Activated CD8-positive, alpha-beta memory T cell treated with anti-CD3 and anti-CD28 coated beads, Interleukin-2, amount 50 U/mL, for 24 hours (primary cell): Measurements from ENCODE around the gene KCNQ2.
"Not testable (repeated sequence)": the region's sequence is repeated elsewhere in the genome, so short reads cannot be mapped to it uniquely, and the experiment has no call there.

ENCODE experiments used
- DNase-seq: peaks from one replicate; pipeline ENCODE4 v3.0.0-alpha.2; 2020; ENCODE audit errors: extremely low read depth

KCNQ2 gene

DNA sequence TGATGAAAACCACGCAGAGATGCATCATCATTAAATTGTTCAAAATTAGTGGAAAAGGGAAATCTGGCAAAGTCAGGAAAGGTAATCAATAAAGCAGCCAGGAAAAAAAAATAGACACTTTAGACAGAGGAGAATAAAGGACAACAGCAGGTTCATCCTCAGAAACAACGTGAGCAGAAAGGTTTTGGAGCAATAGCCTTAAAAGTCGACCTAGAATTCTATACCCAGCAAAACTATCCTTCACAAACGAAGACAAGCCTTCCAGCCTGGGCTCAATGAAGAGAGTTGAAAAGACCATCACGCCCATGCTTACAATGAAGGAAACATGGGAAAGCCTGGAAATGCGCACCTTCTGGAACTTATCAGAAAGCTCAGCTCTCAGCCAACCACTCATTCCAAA lies 86.6 kb downstream of the KCNQ2 start:
- DNase-seq = no peak

DNA sequence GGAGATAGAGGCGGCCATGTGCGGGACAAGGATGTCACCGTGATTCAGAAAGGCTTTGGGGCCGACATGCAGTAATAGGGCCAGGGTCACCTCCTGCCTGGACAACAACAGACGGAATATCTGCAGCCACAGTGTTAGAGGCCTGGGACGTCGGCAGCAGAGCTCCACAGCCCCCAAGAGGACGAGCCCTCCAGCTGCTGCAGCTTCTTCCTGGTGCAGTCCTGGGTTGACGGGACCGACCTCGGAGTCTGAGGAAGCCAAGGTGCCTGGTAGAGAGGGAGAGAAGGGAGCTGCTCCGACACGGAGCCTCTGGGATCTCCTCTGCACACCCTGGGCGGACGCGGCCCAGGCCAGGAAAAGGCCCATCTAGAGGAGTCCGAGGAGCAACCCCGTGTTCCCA lies 88.1 kb downstream of the KCNQ2 start:
- DNase-seq = no peak

DNA sequence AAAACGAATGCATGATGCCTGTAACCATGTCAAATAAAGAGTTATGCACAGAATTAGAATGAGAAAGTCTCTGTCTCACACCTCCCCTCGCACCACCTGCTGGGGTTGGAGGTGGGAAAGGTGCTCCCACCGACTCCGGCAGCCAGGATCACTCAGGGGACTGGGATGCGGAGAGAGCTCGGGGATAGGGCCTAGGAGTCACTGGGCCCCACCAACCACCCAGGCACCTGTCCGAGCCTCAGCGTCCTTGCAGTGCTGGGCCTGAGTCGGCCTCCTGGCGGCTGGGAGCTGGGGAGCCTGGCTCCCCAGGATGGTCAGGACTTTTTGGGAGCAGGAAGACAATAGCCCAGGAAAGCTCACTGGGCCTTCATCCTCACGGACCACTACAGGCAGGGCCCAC lies 88.9 kb downstream of the KCNQ2 start:
- DNase-seq = no peak

DNA sequence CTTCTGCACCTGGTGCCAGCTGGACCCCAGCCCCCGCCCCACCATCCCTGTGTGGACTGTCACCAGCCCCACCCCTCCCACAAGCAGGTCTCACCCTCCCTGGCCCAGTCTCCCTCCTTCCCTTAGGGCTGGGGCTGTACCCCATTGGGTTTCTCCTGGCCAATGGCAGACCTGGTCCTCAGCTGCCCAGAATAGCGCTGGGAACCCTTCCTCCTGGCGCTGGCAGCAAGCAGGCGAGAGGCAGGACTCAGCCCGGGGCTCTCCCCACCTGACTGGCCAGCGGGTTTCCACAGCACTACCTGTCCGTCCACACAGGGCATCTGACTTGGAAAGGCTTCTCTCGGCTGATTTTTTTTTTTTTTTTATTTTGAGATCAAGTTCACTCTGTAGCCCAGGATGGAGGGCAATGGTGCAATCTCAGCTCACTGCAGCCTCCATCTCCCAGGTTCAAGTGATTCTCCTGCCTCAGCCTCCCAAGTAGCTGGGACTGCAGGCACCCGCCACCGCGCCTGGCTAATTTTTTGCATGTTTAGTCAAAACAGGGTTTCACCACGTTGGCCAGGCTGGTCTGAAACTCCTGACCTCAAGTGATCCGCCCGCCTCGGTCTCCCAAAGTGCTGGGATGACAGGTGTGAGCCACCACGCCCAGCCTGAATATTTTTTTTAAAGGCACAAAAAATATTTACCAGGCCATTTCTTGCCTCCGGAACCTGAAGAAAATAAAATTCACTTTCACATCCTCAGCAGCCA lies 89.7 kb downstream of the KCNQ2 start:
- no peak for DNase-seq

DNA sequence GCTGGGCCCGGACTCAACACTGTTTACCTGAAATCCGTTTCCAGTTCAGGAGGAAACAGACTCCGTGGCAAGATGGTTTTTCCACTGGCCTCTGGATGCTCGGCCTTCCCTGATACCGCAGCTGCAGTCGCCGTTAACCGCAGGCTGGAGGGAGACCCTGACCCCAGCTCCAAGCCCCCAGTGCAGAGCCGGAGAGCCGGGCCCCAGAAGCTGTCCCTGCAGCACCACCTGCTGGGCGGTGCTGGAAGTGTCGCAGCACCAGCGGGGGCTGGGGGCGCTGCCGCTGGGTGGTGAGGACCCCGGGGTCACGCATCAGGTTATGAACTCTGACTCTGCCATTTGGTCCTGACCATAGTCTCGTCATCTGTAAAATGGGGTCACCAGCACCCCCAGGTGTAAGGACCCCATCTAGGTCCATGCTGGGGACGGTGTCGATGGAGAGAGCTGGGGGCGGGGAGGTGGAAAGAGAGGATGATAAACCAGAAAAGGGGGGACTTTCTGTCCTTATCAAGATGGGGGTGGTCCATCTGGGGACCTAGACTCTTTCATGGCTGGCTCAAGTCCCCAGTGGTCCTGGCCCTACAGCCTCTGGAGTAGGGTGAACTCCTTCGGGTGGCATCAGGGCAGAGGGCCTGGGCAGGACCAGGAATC lies 90.5 kb downstream of the KCNQ2 start:
- DNase-seq = no peak

DNA sequence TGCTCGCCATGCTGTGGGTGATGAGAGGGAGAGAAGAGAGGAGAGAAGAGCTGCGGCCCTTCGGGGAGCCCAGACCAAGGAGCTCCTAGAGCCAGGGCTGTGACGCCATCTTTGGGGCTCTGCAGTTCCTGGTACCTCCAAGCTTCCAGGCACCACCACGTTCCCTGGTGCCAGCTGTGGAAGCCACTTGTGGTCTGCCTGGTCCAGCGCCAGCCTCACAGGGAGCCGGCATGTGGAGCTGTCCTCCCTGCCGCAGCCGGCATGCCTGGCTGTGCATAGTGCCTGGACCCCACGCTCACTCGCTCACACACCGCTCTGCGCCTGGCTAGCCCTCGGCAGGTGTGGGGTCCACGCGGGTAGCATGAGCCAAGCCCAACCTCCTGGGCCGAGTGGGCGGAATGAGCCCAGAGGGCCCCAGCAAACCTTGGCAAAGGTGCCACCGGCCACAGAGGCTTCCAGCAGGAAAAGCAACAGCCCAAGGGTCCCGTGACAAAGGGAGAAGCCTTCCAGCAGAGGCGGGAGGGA lies 92.0 kb downstream of the KCNQ2 start:
- no peak for DNase-seq

DNA sequence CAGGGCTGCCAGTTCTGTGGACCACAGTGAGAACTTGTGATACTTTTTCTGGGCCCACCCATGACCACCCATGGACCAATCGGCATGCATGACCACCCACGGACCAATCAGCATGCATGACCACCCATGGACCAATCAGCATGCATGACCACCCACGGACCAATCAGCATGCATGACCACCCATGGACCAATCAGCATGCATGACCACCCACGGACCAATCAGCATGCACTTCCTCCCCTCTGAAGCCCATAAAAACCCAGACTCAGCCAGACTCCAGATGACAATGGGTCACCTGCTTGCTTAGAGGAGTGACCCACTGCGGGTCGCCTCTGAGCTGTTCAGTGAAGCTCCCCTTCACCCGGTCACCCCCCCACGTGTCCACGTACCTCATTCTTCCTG lies 92.6 kb downstream of the KCNQ2 start:
- DNase-seq = not testable (repeated sequence)

DNA sequence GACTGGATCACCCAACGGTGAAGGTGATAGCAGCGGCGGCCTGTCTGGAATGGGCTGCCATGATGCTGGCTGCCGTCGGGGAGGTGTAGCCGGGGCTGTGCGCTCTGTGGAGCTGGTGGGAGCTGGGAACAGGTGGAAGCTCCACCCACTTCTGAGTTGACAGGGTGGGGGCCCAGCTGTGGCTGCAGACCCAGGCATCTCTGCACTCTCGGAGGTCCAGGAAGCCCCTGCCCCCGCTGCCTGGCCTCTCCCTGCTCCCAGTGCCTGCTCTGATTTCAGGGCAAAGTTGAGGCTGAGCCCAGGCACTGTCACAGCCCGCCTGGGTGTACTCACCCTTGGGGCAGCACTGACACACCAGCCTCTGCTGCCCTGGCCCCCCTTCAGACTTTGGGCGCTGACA lies 93.2 kb downstream of the KCNQ2 start:
- no peak for DNase-seq

DNA sequence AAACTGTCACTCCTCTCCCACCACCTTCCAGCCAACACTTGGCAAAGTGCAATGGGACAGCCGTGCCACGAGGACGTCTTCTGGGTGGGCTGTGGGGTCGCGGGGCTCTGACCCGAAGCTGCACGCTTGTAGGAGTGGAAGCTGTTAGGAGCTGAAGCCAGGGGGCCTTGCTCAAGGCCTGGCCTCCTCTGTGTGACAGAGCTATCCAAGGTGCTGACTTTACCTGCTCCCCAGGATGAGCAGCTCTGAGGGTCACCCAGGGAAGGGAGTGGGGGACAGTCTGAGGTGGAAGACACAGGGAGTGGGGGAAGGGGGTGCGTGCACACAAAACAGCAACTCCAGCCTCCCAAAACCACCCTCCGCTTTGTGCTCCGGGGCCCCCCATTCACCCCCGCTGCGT lies 93.8 kb downstream of the KCNQ2 start:
- DNase-seq = no peak

DNA sequence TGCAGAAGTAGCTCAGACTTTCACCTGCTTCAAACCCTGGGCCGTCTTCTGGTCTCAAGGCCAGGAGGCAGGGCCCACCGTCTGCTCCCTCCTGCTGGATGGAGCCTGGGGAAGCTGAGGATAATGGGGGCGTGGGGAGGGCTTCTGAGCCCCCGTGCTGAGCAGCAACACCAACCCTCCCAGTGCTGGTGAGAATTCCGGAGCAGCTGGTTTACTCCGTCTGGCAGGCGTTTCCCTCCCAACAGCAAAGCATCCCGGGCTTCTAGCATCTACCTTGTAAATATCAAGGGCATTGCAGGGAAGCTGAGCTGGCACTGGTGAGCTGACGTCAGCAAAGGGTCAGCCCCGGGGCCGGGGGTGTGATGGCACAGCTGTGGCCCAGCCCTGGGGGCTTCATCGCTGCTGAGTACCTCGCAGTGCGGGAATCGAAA lies 94.5 kb downstream of the KCNQ2 start:
- DNase-seq = no peak

DNA sequence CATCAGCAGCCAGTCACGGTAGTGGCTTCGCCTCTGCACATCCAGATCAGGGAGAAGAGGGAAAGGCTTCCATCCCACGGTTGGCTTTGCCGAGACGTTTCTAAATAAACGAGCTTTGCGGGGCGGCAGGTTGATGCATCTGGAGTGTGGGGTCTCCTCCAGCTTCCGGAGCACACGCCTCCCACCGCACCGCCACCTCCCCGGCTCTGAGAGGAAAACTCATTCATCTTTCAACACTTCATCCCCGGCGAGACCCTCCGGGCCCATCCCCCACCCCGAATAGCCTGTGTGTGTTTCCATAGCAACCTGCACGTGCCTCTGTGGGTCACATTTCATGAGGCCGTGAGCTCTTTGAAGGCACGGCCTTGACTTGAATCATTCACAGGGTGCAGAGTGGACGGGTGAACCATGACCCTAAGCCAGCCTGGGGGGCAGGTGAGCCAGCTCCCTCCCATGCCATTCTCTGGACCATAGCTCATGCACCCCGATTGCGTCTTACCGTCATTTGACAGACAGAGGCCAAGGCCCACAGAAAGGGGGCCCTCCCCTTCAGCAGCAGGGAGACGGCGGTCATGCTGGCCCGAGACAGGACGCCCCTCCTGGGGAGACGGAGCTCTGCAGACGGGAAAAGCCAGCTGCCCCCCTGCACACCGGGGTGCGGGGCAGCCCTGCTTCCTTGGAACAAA lies 95.1 kb downstream of the KCNQ2 start:
- DNase-seq = no peak

DNA sequence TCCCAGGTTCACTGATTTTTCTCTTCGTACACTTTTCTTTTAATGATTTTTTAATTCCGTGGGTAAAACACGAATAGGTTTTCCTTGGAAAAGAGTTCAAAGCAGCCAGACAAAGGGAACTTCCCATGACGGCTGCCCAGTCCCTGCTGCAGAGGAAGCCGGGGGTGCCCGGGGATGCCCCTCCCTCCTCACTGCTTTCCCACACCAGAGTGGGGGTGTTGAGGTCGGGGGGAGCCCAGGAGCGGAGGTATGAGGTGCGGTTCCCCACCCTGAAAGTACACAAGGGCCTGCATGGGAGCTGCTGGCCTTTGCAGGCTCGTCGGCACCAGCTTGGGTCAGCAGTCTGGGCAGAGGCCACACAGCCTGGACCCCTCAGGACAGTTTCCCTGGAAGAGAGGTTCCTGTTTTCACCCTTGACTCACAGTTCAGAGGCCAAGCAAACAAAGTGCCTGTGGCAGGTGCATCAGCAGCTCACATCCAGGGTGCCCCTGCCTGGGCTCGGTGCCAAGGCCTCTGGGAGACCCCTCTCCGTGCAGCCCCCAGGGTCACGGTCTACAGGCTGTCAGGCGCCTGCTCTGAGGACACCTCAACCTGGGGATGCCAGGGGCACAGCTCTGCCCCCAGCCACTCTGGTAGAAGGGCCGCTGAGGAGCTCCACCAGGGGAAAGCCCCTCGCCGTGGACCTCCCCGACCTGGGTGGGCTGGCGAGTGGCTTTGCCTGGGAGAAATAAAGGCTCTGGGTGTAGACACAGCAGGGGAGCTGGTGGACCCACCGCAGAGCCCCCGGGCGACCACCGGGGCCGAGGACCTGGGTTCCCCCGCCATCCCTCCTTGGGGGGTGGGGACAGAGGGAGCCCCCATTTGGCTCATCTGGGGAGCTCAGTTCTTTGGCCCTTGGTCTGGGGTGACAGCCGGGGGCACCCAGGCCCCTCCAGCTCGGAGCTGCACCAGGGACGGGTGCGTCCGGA lies 95.9 kb downstream of the KCNQ2 start:
- no peak for DNase-seq

DNA sequence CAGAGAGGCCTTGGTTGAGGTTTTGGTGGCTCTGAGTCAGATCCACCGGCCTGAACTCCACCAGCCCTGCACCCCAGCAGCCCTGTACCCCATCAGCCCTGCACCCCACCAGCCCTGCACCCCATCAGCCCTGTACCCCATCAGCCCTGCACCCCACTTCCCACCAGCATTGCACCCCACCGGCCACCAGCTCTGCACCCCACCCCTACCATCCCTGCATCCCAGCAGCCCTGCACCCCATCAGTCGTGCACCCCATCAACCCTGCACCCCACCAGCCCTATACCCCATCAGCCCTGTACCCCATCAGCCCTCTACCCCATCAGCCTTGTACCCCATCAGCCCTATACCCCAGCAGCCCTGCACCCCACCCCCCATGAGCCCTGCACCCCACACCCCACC lies 97.0 kb downstream of the KCNQ2 start:
- DNase-seq = no peak

DNA sequence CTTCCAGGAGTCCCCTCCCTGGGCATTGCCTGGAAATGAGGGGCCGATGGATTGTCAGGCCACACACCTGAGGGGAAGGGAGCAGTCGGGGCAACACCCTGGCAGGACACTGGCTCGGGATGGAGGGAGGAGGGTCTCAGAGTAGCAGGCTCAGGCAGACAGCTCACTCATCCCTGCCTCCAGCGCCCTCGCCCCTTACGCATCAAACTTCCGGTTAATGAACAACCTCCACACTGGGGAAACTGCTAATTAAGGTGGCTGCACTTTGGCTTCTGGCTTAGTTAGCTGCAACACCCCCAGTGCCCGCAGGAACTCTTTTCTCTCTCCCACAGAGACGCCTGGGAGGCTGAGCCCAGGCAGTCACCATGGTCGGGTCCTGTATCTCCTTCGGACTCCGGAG lies 98.0 kb downstream of the KCNQ2 start:
- no peak for DNase-seq

DNA sequence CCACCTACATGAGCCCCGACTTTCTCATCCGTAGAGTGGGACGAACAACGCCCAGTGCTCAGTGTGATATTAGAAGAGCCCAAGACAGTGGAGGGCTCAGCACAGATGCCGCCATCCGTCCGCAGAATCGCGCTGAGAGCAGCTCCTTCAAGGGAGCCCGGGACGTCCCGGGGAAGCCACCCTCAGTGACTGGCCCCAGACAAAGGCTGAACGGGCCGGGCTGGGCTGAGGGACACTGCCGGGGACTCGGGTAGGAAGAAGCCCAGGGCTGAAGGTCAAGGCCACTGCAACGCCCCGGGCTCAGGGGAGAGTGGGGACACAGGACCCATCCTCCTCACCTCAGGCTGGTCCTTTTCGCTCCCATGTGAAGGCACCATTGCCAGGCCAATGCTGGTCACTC lies 98.5 kb downstream of the KCNQ2 start:
- no peak for DNase-seq

DNA sequence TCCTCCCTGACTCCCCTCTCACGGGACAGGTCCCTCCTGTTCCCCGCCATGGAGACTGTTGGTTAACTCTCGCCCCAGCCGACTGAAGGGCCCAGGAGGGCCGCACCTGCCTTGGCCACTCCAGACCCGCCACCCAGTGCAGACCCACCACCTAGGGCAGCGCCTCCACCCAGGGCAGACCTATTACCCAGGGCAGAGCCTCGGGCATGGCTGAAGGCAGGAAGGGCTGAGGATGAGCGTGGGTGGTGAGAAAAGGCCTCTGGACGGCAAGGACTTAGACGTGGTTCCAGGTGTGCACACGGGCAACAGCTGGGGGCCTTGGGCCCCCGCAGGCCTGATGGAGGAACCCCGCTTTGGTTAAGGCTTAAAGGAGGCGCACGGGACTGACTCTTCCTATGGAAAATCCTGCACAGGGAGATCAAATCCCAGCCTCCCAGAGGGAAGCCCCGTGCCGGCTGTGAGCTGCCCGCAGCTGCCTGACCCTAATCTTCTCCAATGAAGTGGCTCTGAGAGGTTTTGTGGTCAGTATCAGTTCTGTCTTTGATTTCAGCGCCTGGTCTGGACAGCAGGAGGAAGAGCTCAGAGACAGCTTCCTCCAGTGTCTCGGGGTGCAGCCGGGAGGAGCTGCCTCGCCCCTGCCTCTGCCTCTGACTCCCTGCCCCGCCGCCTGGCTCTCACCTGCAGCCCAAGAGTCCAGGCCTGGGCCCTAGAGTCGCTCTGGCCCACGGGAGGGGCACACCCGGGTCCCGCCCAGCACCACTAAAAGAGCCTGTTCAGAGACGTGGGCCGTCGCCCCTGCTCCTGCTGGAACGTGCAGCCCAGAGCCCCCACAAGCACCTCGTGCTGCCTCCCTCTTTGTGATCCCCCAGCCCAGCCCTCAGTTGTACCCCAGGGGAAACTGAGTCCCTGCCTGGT lies 99.2 kb downstream of the KCNQ2 start:
- DNase-seq = no peak

DNA sequence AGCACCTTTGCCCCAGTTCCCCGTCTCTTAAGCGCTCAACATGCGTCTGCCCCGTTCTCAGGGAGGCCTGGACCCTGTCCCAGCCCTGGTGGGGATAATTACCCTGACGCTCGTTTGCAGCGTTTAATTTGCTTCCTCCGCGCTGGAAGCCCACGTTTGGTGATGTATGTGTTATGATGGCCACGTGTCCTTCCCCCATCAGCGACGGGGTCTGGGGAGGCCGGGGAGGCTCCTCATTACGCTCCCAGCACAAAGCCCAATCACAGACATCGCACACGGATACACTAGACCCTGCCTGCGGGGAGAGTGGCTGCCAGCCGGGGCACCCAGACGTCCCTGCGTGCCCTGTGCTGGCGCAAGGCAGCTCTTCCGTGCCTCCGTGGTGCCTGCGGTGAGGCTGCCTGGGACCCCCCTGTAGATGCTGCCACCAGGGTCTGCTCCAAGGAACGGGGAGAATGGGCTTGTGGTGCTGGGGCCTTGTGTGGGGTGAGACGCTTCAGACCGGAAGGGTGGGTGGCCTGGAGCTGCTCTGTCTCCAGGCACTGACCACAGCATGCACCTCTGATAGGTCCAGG lies 101.1 kb downstream of the KCNQ2 start:
- no peak for DNase-seq

DNA sequence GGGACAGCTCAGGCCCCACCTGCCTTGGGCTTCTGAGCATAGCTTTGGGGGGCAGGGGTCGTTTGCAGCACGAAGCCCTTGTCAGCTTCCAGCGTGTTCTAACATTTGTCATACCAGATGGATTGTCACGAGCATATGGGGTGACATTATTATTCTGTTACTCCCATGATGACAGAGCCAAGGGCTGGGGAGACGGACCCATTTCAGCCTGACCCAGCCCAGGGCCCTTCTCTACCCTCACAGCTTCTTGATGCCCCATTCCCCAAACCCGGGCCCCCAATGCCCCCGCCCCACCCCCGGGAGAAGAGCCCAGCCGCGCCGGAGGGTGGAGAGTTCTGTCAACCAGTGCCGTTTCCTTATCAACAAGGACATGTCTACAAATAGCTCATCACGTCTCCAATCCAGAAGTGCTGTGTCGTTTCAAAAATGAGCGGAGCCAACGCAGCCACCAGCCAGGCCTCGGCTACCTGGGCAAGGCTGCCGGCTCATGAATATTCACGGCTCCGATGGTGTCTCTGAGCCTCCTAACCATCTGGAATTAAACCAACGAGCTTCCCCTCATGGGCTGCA lies 101.8 kb downstream of the KCNQ2 start:
- no peak for DNase-seq

DNA sequence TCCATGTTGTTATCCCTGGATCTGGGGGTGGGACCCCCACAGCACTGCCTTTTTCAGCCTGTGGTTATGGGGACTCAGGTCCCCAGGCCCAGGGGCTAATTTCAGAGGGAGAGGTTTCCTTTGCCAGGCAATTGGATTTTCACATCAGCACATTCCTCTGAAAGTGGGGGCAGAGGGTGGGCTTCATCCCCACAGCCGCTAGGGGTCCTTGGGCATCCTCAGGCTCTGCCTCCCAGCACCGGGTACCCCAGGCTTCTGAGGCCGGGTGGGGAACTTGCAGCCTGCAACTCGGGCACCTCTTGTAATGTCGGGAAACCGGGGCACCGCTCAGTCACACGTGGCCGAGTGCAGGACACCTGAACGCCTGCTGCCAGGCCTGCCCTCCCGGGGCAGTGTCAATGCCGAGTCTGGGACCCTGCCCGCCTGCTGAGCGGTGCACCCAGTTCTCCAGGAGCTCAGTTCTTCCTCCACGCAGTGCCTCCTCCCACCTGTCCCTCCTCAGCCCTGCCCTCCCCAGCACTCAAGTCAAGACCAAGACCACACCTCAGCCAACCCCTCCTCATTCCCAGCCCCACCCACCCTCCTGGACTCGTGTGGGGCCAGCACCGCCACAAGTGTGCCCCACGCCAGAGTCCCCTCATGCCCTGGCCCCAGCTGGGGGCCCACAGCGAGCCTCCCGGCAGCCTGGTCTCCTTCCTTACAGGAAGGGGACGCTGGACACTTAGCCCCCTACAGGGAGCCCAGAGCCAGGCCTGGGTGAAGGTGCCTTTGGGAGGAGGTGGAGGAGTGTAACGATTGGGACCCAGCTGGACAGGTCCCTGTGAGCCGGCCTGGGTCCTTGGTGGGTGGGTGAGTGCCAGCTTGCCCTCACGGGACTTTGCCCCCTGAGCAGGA lies 102.5 kb downstream of the KCNQ2 start:
- no peak for DNase-seq
